HepG2 (cell line): Measurements from ENCODE around the gene AHNAK. TPM values are rescaled to one million over a fixed set of nuclear protein-coding genes. Genes with fewer than 3 reads are reported as not detected.

Experiments used
- ATM ChIP-seq: fragments of 450-650 bp; IDR thresholded peaks from 2 replicates; pipeline ENCODE4 v1.7.1; 2017; ENCODE audit warnings: mild to moderate bottlenecking, borderline replicate concordance
- CERS6 ChIP-seq: sonication (generic); formaldehyde crosslinking; IDR thresholded peaks from 2 replicates; pipeline ENCODE4 v1.5.0; 2020; ENCODE audit warnings: missing genetic modification reagents
- FOSL2 ChIP-seq: sonication (generic); formaldehyde crosslinking; IDR thresholded peaks from 2 replicates; pipeline ENCODE4 v1.4.0; 2020; ENCODE audit warnings: missing genetic modification reagents
- HIC2 ChIP-seq: sonication (generic); formaldehyde crosslinking; IDR thresholded peaks from 2 replicates; pipeline ENCODE4 v1.9.0; 2022; ENCODE audit warnings: low read depth, missing genetic modification reagents
- IRX3 ChIP-seq: sonication (generic); formaldehyde crosslinking; IDR thresholded peaks from 2 replicates; pipeline ENCODE4 v1.8.1; 2023; ENCODE audit warnings: mild to moderate bottlenecking, low read depth, missing genetic modification reagents, borderline replicate concordance
- KDM5B ChIP-seq: sonication (generic); formaldehyde crosslinking; IDR thresholded peaks from 2 replicates; pipeline ENCODE4 v1.4.0; 2020; ENCODE audit warnings: missing genetic modification reagents, mild to moderate bottlenecking, borderline replicate concordance
- LCORL ChIP-seq, 2 experiments: fragments of 450-650 bp in 1 of 2; sonication (generic) in 1 of 2; formaldehyde crosslinking in 1 of 2; IDR thresholded peaks; 2 replicates each; pipeline versions ENCODE4 v1.5.0 to v1.6.1; 2017 to 2020; ENCODE audit warnings: antibody characterized with exemption in 1 of 2, missing genetic modification reagents in 1 of 2
- PTBP1 ChIP-seq: fragments of 200-400 bp; formaldehyde crosslinking; IDR thresholded peaks from 2 replicates; pipeline ENCODE4 v1.6.1; 2018; ENCODE audit warnings: low read length, low read depth; ENCODE audit not compliant: poor library complexity, severe bottlenecking
- TEAD2 ChIP-seq: sonication (generic); formaldehyde crosslinking; IDR thresholded peaks from 2 replicates; pipeline ENCODE4 v1.9.0; 2021; ENCODE audit warnings: missing genetic modification reagents
- ZBTB26 ChIP-seq: IDR thresholded peaks from 2 replicates; pipeline ENCODE4 v1.6.1; 2016; ENCODE audit warnings: missing compliant biosample characterization, missing genetic modification reagents, borderline replicate concordance
- ZFP91 ChIP-seq: sonication (generic); formaldehyde crosslinking; IDR thresholded peaks from 2 replicates; pipeline ENCODE4 v1.9.0; 2022; ENCODE audit warnings: missing genetic modification reagents, mild to moderate bottlenecking, borderline replicate concordance
- ZFYVE20 ChIP-seq: sonication (generic); formaldehyde crosslinking; IDR thresholded peaks from 2 replicates; pipeline ENCODE4 v1.8.0; 2023; ENCODE audit warnings: low read depth, mild to moderate bottlenecking, moderate library complexity, missing genetic modification reagents, borderline replicate concordance
- ZMYM3 ChIP-seq: sonication (generic); formaldehyde crosslinking; IDR thresholded peaks from 2 replicates; pipeline ENCODE4 v1.5.1; 2020; ENCODE audit warnings: mild to moderate bottlenecking, missing genetic modification reagents
- ZNF33B ChIP-seq: sonication (generic); formaldehyde crosslinking; IDR thresholded peaks from 2 replicates; pipeline ENCODE4 v1.5.1; 2020; ENCODE audit warnings: mild to moderate bottlenecking, missing genetic modification reagents
- ZNF687 ChIP-seq: sonication (generic); formaldehyde crosslinking; IDR thresholded peaks from 2 replicates; pipeline ENCODE4 v1.5.1; 2020; ENCODE audit warnings: mild to moderate bottlenecking, missing genetic modification reagents, moderate library complexity
- polyA plus RNA-seq, 8 experiments: library from polyadenylated mRNA; depleted of rRNA in 3 of 8; stranded (reverse) in 7 of 8; unstranded in 1 of 8; fragments of >200 nt; fragmentation: Illumina TruSeq in 4 of 8; extraction: Trizol in 4 of 8; gene quantifications; 2 replicates each; pipeline versions ENCODE4 v1.2.1 to v1.2.3, GENCODE V29; 2011 to 2016; ENCODE audit warnings: low read depth in 4 of 8, missing spikeins in 1 of 8, mixed read lengths in 1 of 8; ENCODE audit not compliant: insufficient read depth in 1 of 8
- total RNA-seq, 5 experiments: library from RNA; depleted of rRNA; stranded (reverse); fragments of >200 nt; fragmentation: Illumina TruSeq; extraction: Trizol; gene quantifications; 2 replicates each; pipeline ENCODE4 v1.2.3, GENCODE V29; 2016; ENCODE audit warnings: low read depth in 1 of 5

The AHNAK gene
- total and polyA plus RNA-seq, 2 of the 13 experiments (the other 11 are each of a cell fraction or from before 2014, with no cell fraction given): 23.4 to 25.0 TPM

GRCh38 chr11:62553080-62553838 lies 6.7 kb upstream of the AHNAK start (continued):
- peak; percentile 59 for TF ChIP-seq ZNF687
- TF ChIP-seq FOSL2 (CRISPR knock-in tag): peak; percentile 73
- TF ChIP-seq IRX3 (CRISPR knock-in tag): no peak
- no peak for TF ChIP-seq CERS6 (CRISPR knock-in tag)
- peak; percentile 40; the same call in 1 of the 2 replicates for TF ChIP-seq ZFP91 (CRISPR knock-in tag)
- no peak for TF ChIP-seq ZBTB26
- no peak for TF ChIP-seq PTBP1
- TF ChIP-seq TEAD2: no peak
- TF ChIP-seq ATM: no peak
- TF ChIP-seq KDM5B (CRISPR knock-in tag): peak; percentile 46; the same call in 1 of the 2 replicates
- TF ChIP-seq ZFYVE20 (CRISPR knock-in tag): no peak
- TF ChIP-seq ZNF33B (CRISPR knock-in tag): no peak
- TF ChIP-seq LCORL (IDR thresholded peaks at IDR 0.05): no peak
- TF ChIP-seq LCORL (CRISPR knock-in tag; IDR thresholded peaks at IDR 0.05): 0 out of 2 replicates have a peak, but pooled peaks have one; percentile 26
- TF ChIP-seq ZMYM3: peak; percentile 23; the same call in 1 of the 2 replicates
- peak; percentile 58; the same call in 1 of the 2 replicates for TF ChIP-seq HIC2 (CRISPR knock-in tag)
- TF ChIP-seq, all 625 proteins: peak for 23
